ENCODE results near the gene ZNF267.
"Not testable (repeated sequence)": the region's sequence is repeated elsewhere in the genome, so short reads cannot be mapped to it uniquely, and the experiment has no call there.

Gene ZNF267

GRCh38 chr16:31880322-31880979 is 6.8 kb downstream of the ZNF267 start:
- no peak overlapping the region for H3K27ac ChIP-seq (ENCODE audit: low read length)
- no peak overlapping the region for H3K9ac ChIP-seq (ENCODE audit: low read depth, low read length)
- H3K4me3 ChIP-seq (ENCODE audit: low read depth in 1 of 2, low read length in 2 of 2): no peak overlapping the region
- H2AFZ ChIP-seq (ENCODE audit: low read depth, low read length): no peak overlapping the region
- no peaks in the 10 kb centered on the region for H3K27me3 ChIP-seq (ENCODE audit: insufficient read depth, low read length, poor library complexity)
- DNase-seq: no peak
- H3K4me2 ChIP-seq (ENCODE audit: insufficient read depth, low read length): no peak overlapping the region
- peaks cover 99% of the 10 kb centered on the region for H3K79me2 ChIP-seq (ENCODE audit: insufficient read depth, low read length)
- H3K9me3 ChIP-seq (ENCODE audit: insufficient read depth, low read length, severe bottlenecking): no peaks in the 10 kb centered on the region
- TF ChIP-seq EZH2 (IDR thresholded peaks at IDR 0.05; ENCODE audit: borderline replicate concordance, low read depth, low read length, severe bottlenecking): no peak
- H3K36me3 ChIP-seq (ENCODE audit: insufficient read depth, low read length): peaks cover 82% of the 10 kb centered on the region
- H4K20me1 ChIP-seq (ENCODE audit: insufficient read depth, low read length): peaks cover 64% of the 10 kb centered on the region
- ATAC-seq (ENCODE audit: insufficient read depth, low read depth): peak; percentile 64; the same call in 2 of the 3 replicates
- peaks cover 34% of the 10 kb centered on the region for H3K4me1 ChIP-seq (ENCODE audit: insufficient read depth, low read length)

- Histone ChIP-seq H3K4me3 (ENCODE audit: low read depth in 1 of 2, low read length in 2 of 2) (no peak overlapping the region), H3K36me3 (ENCODE audit: insufficient read depth, low read length) (peaks cover 90% of the 10 kb centered on the region), H4K20me1 (ENCODE audit: insufficient read depth, low read length) (peaks cover 15% of the 10 kb centered on the region), H3K79me2 (ENCODE audit: insufficient read depth, low read length) (peaks cover 87% of the 10 kb centered on the region), H3K4me2 (ENCODE audit: insufficient read depth, low read length) (no peak overlapping the region), H3K27ac (ENCODE audit: low read length) (no peak overlapping the region), H3K4me1 (ENCODE audit: insufficient read depth, low read length) (no peaks in the 10 kb centered on the region), H3K27me3 (ENCODE audit: insufficient read depth, low read length, poor library complexity) (no peaks in the 10 kb centered on the region), H2AFZ (ENCODE audit: low read depth, low read length) (no peak overlapping the region), H3K9me3 (ENCODE audit: insufficient read depth, low read length, severe bottlenecking) (peaks cover 29% of the 10 kb centered on the region), H3K9ac (ENCODE audit: low read depth, low read length) (no peak overlapping the region)
- TF ChIP-seq EZH2 (IDR thresholded peaks at IDR 0.05; ENCODE audit: borderline replicate concordance, low read depth, low read length, severe bottlenecking) (no peak), CTCF (IDR thresholded peaks at IDR 0.05; ENCODE audit: borderline replicate concordance, extremely low read depth, low read length, poor library complexity, severe bottlenecking) (no peak)
- ATAC-seq (ENCODE audit: insufficient read depth, low read depth) (no peak; the same call in 2 of the 3 replicates), DNase-seq (no peak)
These were observed 12.6 kb downstream of the ZNF267 start for GRCh38 chr16:31886227-31886626.

- no peak overlapping the region for H3K4me3 ChIP-seq (ENCODE audit: low read depth in 1 of 2, low read length in 2 of 2)
- H4K20me1 ChIP-seq (ENCODE audit: insufficient read depth, low read length): no peaks in the 10 kb centered on the region
- H3K27me3 ChIP-seq (ENCODE audit: insufficient read depth, low read length, poor library complexity): no peaks in the 10 kb centered on the region
- peaks cover 98% of the 10 kb centered on the region for H3K36me3 ChIP-seq (ENCODE audit: insufficient read depth, low read length)
- no peak for ATAC-seq (ENCODE audit: insufficient read depth, low read depth)
- H2AFZ ChIP-seq (ENCODE audit: low read depth, low read length): no peak overlapping the region
- H3K79me2 ChIP-seq (ENCODE audit: insufficient read depth, low read length): peaks cover 72% of the 10 kb centered on the region
- TF ChIP-seq EZH2 (IDR thresholded peaks at IDR 0.05; ENCODE audit: borderline replicate concordance, low read depth, low read length, severe bottlenecking): no peak
- TF ChIP-seq CTCF (IDR thresholded peaks at IDR 0.05; ENCODE audit: borderline replicate concordance, extremely low read depth, low read length, poor library complexity, severe bottlenecking): no peak
- H3K4me1 ChIP-seq (ENCODE audit: insufficient read depth, low read length): no peaks in the 10 kb centered on the region
- DNase-seq: no peak
- no peak overlapping the region for H3K4me2 ChIP-seq (ENCODE audit: insufficient read depth, low read length)
- H3K9ac ChIP-seq (ENCODE audit: low read depth, low read length): no peak overlapping the region
- no peak overlapping the region for H3K27ac ChIP-seq (ENCODE audit: low read length)
- H3K9me3 ChIP-seq (ENCODE audit: insufficient read depth, low read length, severe bottlenecking): peaks cover 34% of the 10 kb centered on the region
These were observed 15.1 kb downstream of the ZNF267 start for GRCh38 chr16:31888735-31889134.

- not testable (repeated sequence) for H4K20me1 ChIP-seq (ENCODE audit: insufficient read depth, low read length); H3K9ac ChIP-seq (ENCODE audit: low read depth, low read length); H3K4me3 ChIP-seq (ENCODE audit: low read depth in 1 of 2, low read length in 2 of 2); H3K27ac ChIP-seq (ENCODE audit: low read length); ATAC-seq (ENCODE audit: insufficient read depth, low read depth); H2AFZ ChIP-seq (ENCODE audit: low read depth, low read length); H3K4me1 ChIP-seq (ENCODE audit: insufficient read depth, low read length); H3K27me3 ChIP-seq (ENCODE audit: insufficient read depth, low read length, poor library complexity); H3K4me2 ChIP-seq (ENCODE audit: insufficient read depth, low read length); DNase-seq
- H3K9me3 ChIP-seq (ENCODE audit: insufficient read depth, low read length, severe bottlenecking): peaks cover 51% of the 10 kb centered on the region
- peaks cover 98% of the 10 kb centered on the region for H3K36me3 ChIP-seq (ENCODE audit: insufficient read depth, low read length)
- H3K79me2 ChIP-seq (ENCODE audit: insufficient read depth, low read length): peaks cover 68% of the 10 kb centered on the region
These were observed 18.5 kb downstream of the ZNF267 start for GRCh38 chr16:31892111-31892510.
